Stimulated activated CD4-positive, alpha-beta T cell treated with anti-CD3 and anti-CD28 coated beads, Interleukin-1b, Interleukin-23, amount 100 ng/mL, for 24 hours (primary cell): Measurements from ENCODE around the gene CASP7.
"Not testable (repeated sequence)": the region's sequence is repeated elsewhere in the genome, so short reads cannot be mapped to it uniquely, and the experiment has no call there.

Experiments
- DNase-seq, 4 experiments: peaks; one replicate each; pipeline ENCODE4 v3.0.0-alpha.2; 2020; ENCODE audit warnings: low read depth in 4 of 4, low spot score in 1 of 4

Gene CASP7

DNA sequence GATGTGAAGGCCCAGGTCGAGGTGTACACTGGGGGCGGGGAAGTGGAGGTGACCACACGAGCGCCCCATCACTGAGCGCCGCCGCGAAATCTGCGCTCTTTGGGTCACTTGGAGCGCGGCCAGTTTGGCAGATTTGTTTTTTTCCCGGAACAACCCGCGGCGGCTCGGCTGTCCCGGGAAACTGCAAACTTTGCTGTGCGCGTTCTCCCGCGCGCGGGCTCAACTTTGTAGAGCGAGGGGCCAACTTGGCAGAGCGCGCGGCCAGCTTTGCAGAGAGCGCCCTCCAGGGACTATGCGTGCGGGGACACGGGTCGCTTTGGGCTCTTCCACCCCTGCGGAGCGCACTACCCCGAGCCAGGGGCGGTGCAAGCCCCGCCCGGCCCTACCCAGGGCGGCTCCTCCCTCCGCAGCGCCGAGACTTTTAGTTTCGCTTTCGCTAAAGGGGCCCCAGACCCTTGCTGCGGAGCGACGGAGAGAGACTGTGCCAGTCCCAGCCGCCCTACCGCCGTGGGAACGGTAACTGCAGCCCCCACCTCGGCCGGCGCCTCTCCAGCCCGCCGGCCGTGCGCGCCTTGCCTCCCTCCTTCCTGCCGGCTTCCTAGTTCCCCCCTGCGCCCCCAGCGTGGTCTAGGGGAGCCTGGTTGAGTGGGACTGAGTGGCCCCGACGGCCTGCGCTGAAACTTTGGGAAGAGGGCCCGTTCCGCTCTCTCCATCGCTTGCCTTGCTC lies at the start of gene CASP7:
Gene CASP7, plus strand, starts transcription at position 450 of the 727 bp plus-strand sequence. CDS start 17,582 bp downstream, outside the sequence.
- peak; percentile 47 to 71 (median 56) for DNase-seq

DNA sequence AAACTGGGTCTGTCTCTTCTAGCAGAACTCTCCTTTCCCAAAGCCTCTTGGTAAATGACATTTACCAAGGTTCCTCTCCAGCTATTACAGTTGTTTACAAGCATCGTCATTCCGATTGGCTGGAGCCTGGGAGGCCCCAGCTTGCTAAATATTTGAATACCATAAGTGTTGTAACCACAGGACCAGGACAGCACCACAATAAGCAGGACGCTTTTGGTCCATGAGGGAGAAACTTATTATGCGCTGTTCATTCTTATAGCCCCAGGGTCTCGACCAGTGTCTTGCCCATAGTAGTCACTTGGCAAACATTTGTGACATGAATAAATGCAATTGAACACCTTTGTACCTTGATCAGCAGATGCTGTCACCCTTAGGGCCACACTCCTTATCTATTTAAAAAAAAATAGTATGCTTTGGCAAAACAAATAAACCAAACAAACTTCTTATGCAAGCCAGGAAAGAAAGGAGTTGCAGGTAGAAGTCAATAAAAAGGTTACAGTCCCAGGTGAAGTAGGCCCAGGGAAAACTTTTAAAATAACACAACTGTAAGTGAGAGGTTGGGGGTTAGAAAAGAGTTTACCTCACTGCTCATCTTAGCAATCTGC lies 48.7 kb upstream of the CASP7 start:
- DNase-seq, result no peak

DNA sequence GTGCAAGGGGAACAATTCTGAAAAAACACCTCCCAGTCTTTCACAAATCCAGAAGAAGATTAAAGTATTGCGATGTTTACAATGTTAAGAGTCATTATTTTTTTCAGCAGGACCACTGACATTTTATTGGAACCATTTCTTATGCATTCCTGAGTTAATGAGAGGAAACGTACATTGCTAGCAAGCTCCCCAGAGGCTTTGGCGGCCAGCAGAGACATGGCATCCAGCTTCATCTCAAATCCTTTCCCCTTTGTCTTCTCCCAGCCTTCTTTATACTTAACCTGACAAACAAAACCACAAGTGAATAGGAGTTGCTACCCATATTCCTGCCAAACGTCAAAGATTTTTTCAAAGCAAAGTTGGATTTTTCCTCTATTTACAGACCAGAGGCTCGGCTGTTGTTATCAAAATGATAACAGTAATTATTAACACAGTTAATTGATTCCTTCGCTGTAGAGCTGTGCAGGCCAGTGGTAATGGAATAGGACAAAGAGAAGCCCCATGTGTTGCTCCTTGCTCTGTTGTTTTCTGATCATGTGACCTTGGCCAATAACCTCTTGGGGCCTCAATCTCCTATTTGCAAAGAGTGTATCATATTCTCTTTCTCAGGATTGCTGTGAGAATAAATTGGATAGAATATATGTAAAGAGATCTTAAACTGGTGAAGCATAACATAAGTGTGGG lies 47.9 kb upstream of the CASP7 start:
- no peak for DNase-seq

DNA sequence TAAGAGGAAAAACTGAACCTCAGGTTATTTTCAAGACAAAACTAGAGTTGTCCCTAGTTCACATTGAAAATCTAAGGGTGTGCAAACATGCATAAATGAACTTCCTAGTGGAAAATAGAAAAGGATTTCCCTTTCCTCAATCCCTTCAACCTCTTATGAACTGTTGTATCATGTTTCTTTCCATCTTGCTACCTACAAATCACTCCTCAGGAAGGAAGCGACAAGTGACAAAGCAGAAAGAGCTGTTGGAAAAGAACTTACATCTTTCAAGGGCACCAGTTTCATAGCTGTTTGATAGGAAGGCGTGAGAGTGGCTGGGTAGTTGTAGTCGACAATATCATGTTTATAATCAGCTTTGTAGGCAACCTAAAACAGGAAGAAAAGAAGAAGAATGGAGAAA lies 39.7 kb upstream of the CASP7 start:
- DNase-seq, result no peak

DNA sequence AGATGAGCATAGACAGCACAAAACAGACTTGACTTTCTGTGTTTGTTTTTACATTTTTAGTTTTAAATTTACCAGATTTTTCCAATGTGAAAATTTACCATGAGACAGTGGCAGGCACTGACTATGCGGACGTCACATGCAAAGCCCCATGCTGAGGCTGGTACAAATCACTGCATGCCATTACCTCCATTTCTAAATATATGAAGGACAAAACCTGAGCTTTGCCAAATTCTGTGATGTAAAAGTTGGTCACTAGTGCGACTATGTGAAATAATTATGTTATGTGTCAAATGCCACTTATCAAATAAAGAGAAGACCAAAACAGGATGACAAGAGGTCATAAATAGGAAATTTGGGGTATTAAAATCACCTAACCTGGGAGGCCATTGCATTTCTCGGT lies 38.0 kb upstream of the CASP7 start:
- DNase-seq, result no peak

GRCh38 chr10:113643183-113643582 lies 36.5 kb upstream of the CASP7 start:
- no peak for DNase-seq

GRCh38 chr10:113644185-113645120 lies 35.3 kb upstream of the CASP7 start:
- DNase-seq, result no peak

GRCh38 chr10:113646336-113647201 lies 33.1 kb upstream of the CASP7 start:
- no peak for DNase-seq

DNA sequence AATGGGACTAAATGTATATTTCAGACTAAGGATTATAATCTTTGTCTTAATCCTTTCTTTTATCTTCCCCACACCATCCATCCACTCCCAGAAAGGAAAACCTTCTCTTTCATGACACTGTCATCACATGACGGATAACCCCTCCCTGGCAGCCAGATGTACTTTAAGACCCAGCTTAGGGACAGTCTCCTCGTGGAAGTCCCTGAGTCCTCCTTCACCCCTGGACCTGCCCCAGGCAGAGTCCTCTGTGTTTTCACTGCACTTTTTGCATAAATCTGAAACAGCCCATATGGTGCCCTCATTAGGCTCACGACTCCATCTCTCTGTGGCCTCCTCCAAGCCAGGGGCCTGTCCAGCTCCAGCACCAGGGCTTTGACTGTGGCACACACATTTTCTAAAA lies 31.9 kb upstream of the CASP7 start:
- DNase-seq, result no peak

DNA sequence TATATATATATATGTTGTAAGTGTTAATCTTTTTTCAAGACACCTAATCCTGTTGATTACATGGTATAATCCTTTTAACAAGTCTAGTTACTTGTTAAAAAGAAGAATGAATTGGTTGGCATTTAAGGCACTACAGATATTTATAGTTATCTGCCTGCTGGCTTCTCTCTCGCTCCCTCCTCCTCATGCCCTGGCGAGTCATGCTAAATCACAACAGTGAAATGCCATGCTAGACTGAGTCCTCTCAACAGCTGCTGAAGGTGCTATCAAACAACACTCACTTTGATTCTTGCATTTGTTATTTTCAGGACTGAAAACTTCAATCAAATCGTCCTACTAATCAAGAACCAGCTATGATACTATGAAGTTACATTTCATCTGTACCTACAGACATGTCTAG lies 31.2 kb upstream of the CASP7 start:
- DNase-seq, result no peak

- DNase-seq, result no peak
These were observed 29.5 kb upstream of the CASP7 start for GRCh38 chr10:113650172-113650571.

DNA sequence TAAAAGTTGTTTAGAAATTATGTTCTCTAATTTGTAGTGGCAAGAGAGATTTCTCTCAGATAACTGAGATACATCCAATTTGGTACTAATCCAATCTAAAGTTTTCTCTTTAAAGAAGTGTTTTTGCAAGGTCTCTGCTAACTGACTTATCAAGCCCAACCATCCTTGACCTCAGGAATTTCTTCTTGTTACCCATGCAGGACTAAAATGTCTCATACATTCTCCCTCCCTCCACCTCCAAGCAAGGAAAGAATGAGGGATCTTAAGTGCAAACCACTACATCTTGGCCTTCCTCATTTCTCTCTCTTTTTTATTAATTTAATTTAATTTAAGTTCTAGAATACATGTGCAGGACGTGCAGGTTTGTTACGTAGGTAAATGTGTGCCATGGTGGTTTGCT lies 28.7 kb upstream of the CASP7 start:
- no peak for DNase-seq

GRCh38 chr10:113651898-113652297 lies 27.8 kb upstream of the CASP7 start:
- no peak for DNase-seq

GRCh38 chr10:113652456-113652855 lies 27.3 kb upstream of the CASP7 start:
- DNase-seq, result not testable (repeated sequence)

DNA sequence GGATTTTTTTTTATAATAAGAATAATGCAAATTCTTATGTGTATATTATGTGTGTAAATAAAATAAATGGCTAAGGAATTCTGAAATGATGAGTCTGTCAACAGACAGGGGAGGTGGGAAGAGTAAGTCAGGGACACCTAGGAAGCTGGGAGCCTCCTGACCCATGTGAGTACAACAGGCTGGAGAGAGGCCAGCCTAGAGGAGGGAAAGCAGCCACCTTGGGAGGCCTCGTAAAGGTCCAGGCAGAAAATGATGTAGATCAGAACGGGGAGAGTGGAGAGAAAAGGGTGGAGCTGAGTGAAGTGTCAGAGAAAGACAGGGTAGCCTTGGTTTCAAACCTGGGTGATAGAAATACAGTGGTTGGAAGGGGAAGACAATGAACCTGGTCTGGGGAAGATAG lies 22.8 kb upstream of the CASP7 start:
- DNase-seq, result no peak

DNA sequence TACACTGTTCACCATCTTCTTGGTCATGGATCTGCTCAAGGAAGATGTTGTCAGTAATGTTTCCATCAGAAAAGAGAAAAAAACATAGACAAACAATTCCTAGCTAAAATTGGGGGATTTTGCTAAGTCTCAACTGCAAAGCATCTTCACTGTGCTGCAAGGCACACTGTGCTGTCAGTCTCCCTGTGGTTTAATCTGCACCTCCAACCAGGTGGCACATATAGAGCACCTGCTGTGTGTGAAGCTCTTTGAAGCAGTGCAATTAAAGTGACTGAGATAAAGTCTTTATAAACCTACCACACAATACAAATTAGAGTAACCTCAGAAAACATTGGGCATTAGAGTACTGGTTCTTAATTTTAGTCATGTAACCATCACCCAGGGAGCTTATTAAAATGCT lies 22.2 kb upstream of the CASP7 start:
- no peak for DNase-seq

GRCh38 chr10:113661332-113661731 lies 18.4 kb upstream of the CASP7 start:
- DNase-seq, result no peak

GRCh38 chr10:113663142-113663541 lies 16.6 kb upstream of the CASP7 start:
- DNase-seq, result no peak

DNA sequence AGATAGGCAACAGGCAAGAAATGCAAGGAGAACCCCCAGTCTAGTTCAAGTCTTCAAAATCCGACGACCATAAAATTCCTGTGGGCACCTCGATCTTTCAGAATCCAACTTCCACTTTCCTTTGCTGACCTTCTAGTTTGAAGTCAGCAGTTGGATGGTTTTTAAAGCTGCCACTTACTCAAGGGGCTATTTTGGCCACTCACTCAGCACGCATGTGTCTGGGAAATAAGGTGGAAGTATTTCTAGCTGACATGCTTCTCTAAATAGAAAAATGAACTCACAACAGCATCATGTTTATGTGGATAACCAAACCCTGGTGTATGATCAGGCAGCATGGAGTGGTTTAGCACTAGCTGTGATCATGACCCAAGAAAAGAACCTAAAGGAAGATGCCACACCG lies 15.8 kb upstream of the CASP7 start, which contains the start of gene NRAP:
Gene NRAP, minus strand, starts transcription at position 134 of the 400 bp plus-strand sequence. CDS start 159 bp downstream, outside the sequence.
- no peak for DNase-seq

DNA sequence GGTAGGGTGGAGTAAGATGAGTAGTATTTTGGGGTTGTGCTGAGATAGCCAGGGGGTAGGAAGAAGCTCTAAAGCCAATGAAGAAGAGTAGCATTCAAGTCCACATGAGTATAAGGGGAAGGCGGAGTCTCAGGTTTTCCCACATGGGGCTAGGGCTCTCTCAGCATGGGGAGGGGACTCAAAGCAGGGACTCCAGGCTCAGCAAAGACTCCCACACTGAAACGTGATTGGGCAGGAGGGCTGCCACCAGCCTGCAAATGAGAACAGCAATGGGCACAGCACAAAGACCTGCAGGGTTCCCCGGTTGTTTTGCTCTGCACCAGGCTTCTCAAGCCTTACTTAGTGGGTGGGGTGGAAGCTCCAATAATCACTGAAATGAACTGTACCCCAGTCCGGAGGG lies 14.4 kb upstream of the CASP7 start:
- no peak for DNase-seq
